ENCODE data around the gene HOXA4. TPM values are rescaled to one million over a fixed set of nuclear protein-coding genes. Genes with fewer than 3 reads are reported as not detected.
A peak's percentile ranks its signal among the peaks of the same experiment; 100 is the strongest.

HOXA4 gene
- total and polyA plus RNA-seq, 7 donors = 1.8 to 4.8 (median 2.9) TPM; not detected in 1

DNA sequence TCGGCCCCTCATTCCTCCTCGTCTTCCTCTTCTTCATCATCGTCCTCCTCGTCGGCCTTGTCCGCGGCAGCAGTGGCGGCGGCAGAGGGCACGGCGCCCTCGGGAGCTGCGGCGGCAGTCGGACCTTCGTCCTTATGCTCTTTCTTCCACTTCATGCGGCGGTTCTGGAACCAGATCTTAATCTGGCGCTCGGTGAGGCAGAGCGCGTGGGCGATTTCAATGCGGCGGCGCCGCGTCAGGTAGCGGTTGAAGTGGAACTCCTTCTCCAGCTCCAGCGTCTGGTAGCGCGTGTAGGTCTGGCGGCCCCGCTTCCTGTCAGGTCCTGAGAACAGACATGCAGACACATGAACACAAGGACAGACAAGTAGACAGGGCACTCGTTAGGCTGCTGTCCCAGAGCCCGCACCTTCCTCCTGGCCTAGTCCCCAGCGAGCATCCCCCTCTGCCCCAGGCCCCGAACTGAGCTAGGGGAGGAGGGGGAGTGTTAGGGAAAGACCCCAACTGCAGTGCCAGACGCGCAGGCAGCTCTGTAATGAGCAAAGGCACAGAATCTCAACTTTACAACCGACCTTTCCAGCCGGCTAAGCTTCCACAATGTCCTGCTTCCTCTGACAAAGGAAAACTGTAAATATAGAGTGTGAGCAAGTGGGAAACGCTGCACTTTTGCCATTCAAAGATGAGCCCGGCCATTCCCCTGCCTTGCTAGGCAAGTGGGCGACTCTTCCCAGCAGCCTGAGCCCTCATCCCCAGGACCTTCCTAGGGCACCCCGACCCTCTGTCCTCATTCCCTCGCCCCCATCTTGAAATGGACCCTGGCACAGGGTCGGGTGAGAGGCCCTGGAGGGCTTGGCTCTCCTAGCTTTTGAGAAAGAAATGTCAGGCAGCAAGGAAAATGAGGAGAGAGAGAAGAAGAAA, 24.6 kb upstream of the HOXA4 start:
- intact Hi-C loops (cut with DNase I) = loop anchor here (5.0 kb wide), 3 partner anchors 298 to 1298 kb away; no protein-coding TSS in a partner anchor
- H3K27me3 ChIP-seq = no peaks in the 10 kb centered on the region
- no peaks in the 10 kb centered on the region for H3K36me3 ChIP-seq
- peaks cover 0 to 48% (median 35%) of the 10 kb centered on the region in 4 donors for H3K4me1 ChIP-seq
- DNase-seq = peak; percentile 68
- peak overlapping the region; percentile 51 to 76 (median 64) for H3K4me3 ChIP-seq
- 4 to 20% methylated on average over 48 of the region's 48 CpGs for WGBS, 2 donors
- H3K9me3 ChIP-seq = no peaks in the 10 kb centered on the region
- H3K27ac ChIP-seq = peak overlapping the region in 3 of 4 donors; percentile 83 to 96 (median 91)
- TF ChIP-seq, protein P1, sequence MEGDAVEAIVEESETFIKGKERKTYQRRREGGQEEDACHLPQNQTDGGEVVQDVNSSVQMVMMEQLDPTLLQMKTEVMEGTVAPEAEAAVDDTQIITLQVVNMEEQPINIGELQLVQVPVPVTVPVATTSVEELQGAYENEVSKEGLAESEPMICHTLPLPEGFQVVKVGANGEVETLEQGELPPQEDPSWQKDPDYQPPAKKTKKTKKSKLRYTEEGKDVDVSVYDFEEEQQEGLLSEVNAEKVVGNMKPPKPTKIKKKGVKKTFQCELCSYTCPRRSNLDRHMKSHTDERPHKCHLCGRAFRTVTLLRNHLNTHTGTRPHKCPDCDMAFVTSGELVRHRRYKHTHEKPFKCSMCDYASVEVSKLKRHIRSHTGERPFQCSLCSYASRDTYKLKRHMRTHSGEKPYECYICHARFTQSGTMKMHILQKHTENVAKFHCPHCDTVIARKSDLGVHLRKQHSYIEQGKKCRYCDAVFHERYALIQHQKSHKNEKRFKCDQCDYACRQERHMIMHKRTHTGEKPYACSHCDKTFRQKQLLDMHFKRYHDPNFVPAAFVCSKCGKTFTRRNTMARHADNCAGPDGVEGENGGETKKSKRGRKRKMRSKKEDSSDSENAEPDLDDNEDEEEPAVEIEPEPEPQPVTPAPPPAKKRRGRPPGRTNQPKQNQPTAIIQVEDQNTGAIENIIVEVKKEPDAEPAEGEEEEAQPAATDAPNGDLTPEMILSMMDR (IDR thresholded peaks at IDR 0.05) = no peak

GRCh38 chr7:27154369-27154768, 23.8 kb upstream of the HOXA4 start:
- Histone ChIP-seq H3K27me3 (no peaks in the 10 kb centered on the region), H3K4me1 (peaks cover 0 to 56% (median 39%) of the 10 kb centered on the region in 4 donors), H3K27ac (peak overlapping the region in 3 of 4 donors; percentile 83 to 96 (median 91)), H3K36me3 (no peaks in the 10 kb centered on the region), H3K4me3 (peak overlapping the region in 2 of 4 donors; percentile 63 to 76), H3K9me3 (no peaks in the 10 kb centered on the region)
- TF ChIP-seq POLR2AphosphoS5 (IDR thresholded peaks at IDR 0.05) (no peak), POLR2A (IDR thresholded peaks at IDR 0.05) (no peak), EP300 (IDR thresholded peaks at IDR 0.05) (no peak)
- TF ChIP-seq, protein P1 (IDR thresholded peaks at IDR 0.05) = no peak
- peak; percentile 61 for DNase-seq
- 21 to 62% methylated on average over 10 of the region's 10 CpGs for WGBS, 2 donors
- intact Hi-C loops (cut with DNase I) = loop anchor here (5.0 kb wide), 1 partner anchor 1297 kb away; no protein-coding TSS in a partner anchor

- intact Hi-C loops (cut with DNase I) = loop anchor here (5.0 kb wide), 1 partner anchor 1296 kb away; no protein-coding TSS in a partner anchor
- Histone ChIP-seq H3K4me3 (no peak overlapping the region), H3K4me1 (peaks cover 0 to 65% (median 47%) of the 10 kb centered on the region in 4 donors), H3K36me3 (no peaks in the 10 kb centered on the region), H3K9me3 (no peaks in the 10 kb centered on the region), H3K27ac (peak overlapping the region in 3 of 4 donors; percentile 91 to 96 (median 95)), H3K27me3 (no peaks in the 10 kb centered on the region)
- WGBS, 2 donors = 41 to 77% methylated on average over 3 of the region's 3 CpGs
- DNase-seq = no peak
- TF ChIP-seq POLR2A (IDR thresholded peaks at IDR 0.05) = no peak
- TF ChIP-seq EP300 (IDR thresholded peaks at IDR 0.05) = no peak
- TF ChIP-seq POLR2AphosphoS5 (IDR thresholded peaks at IDR 0.05) = no peak
- TF ChIP-seq, protein P1 (IDR thresholded peaks at IDR 0.05) = no peak
Measured at GRCh38 chr7:27153526-27153925, 23.0 kb upstream of the HOXA4 start.

DNA sequence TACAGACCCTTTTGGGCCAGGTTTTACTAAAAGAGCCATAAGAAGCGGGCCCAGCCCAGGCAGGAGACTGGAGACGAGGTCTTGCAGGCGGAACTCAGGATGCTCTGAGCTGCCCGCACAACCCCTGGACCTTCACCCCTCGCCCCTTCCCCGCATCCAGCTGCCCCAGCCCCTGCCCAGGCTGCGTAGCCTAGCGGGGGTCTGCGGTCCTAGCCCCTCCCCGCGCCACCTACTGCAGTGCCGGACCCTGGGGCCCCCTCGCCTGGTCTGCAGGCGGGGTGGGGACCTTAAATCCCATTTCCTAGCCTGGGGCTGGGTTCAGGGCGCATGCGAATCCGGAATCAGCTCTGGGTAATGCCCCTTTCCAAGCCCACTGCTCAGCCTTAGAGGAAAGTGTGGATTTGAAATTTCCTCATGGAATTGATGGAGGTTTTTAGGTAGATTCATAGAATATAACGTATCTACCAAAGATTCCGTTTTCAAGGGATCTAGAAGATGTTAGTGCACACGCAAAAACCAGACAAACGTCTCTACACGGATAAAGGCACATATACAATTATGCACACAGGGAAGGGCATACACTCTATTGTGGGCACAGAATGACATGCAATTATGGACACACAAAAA, 22.4 kb upstream of the HOXA4 start:
- H3K27me3 ChIP-seq = no peaks in the 10 kb centered on the region
- H3K4me1 ChIP-seq = peaks cover 0 to 71% (median 53%) of the 10 kb centered on the region in 4 donors
- intact Hi-C loops (cut with DNase I) = loop anchor here (5.0 kb wide), 1 partner anchor 1296 kb away; no protein-coding TSS in a partner anchor
- H3K27ac ChIP-seq = peak overlapping the region in 3 of 4 donors; percentile 91 to 96 (median 95)
- no peak for DNase-seq
- H3K4me3 ChIP-seq = peak overlapping the region; percentile 64 to 73 (median 68)
- no peaks in the 10 kb centered on the region for H3K9me3 ChIP-seq
- no peaks in the 10 kb centered on the region for H3K36me3 ChIP-seq
- WGBS, 2 donors = 6 to 29% methylated on average over 22 of the region's 22 CpGs
- TF ChIP-seq, protein P1 (IDR thresholded peaks at IDR 0.05) = no peak
- no peak for TF ChIP-seq POLR2A (IDR thresholded peaks at IDR 0.05)
- TF ChIP-seq EP300 (IDR thresholded peaks at IDR 0.05) = no peak
- no peak for TF ChIP-seq POLR2AphosphoS5 (IDR thresholded peaks at IDR 0.05)
